Body of pancreas (tissue), 4 donors: ENCODE results near the gene ZNF644.

Experiments
- POLR2A ChIP-seq, 3 donors: fragments of 450-650 bp; IDR thresholded peaks; one replicate each; pipeline ENCODE4 v1.6.1; 2016; ENCODE audit warnings: antibody characterized with exemption in 3 of 3, mild to moderate bottlenecking in 2 of 3
- TF ChIP-seq, protein P1 (sequence below), 7 experiments: fragments of 450-650 bp in 4 of 7; fragments of 200-600 bp in 3 of 7; sonication (generic) in 3 of 7; IDR thresholded peaks; one replicate each; pipeline ENCODE4 v1.5.1; 2016 to 2019; ENCODE audit warnings: antibody characterized with exemption in 7 of 7

DNA sequence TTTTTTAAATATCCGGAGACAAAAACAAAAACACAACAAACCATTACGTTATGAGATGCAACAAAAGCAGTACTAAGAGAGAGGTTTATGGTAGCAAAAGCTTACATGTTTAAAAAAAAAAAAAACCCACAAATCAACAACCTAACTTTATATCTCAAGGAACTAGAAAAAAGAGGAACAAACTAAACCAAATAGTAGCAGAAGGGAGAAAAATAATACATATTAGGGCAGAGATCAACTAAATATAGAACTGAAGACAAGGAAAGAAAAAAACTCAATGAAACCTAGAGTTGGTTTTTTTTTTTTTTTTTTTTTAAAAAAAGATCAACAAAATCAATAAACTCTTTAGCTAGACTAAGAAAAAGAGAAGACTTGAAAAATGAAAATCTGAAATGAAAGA, 34.9 kb downstream of the ZNF644 start:
- TF ChIP-seq, protein P1, sequence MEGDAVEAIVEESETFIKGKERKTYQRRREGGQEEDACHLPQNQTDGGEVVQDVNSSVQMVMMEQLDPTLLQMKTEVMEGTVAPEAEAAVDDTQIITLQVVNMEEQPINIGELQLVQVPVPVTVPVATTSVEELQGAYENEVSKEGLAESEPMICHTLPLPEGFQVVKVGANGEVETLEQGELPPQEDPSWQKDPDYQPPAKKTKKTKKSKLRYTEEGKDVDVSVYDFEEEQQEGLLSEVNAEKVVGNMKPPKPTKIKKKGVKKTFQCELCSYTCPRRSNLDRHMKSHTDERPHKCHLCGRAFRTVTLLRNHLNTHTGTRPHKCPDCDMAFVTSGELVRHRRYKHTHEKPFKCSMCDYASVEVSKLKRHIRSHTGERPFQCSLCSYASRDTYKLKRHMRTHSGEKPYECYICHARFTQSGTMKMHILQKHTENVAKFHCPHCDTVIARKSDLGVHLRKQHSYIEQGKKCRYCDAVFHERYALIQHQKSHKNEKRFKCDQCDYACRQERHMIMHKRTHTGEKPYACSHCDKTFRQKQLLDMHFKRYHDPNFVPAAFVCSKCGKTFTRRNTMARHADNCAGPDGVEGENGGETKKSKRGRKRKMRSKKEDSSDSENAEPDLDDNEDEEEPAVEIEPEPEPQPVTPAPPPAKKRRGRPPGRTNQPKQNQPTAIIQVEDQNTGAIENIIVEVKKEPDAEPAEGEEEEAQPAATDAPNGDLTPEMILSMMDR (IDR thresholded peaks at IDR 0.05) = no peak
- no peak for TF ChIP-seq POLR2A (IDR thresholded peaks at IDR 0.05)
